Stimulated activated CD4-positive, alpha-beta T cell treated with anti-CD3 and anti-CD28 coated beads, Interleukin-15, amount 100 ng/mL, for 1 hour (primary cell): Measurements from ENCODE around the gene AKAIN1.

Source experiments
- DNase-seq, 2 donors: peaks; one replicate each; pipeline ENCODE4 v3.0.0-alpha.2; 2020; ENCODE audit warnings: low read depth in 1 of 2, low spot score in 1 of 2

Gene AKAIN1

GRCh38 chr18:5162111-5162510, 34.9 kb downstream of the AKAIN1 start:
- DNase-seq, result no peak

DNA sequence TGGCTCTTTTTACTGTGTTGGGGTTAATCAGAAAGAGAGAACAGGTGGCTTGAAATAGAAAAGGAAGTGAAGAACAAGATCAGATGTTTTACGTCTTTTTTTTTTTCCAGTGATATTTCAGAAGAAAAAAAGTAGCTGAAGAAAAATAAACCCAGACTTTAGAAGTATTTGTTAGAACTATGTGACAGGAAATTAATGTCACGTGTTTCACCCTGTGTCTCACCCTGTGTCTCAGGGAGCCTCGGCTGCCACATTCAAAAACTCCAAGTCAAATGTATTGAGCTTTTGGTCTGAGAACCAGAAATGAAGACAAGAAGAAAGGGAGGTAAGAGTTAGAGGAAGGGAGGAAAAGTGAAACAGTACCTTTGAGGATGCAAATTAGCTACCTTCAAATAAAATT, 38.0 kb downstream of the AKAIN1 start:
- no peak for DNase-seq

- DNase-seq, result no peak
These were observed 38.5 kb downstream of the AKAIN1 start for GRCh38 chr18:5158587-5158986.

GRCh38 chr18:5158172-5158571, 38.9 kb downstream of the AKAIN1 start:
- DNase-seq, result no peak

GRCh38 chr18:5155907-5156287, 41.2 kb downstream of the AKAIN1 start:
- no peak for DNase-seq

DNA sequence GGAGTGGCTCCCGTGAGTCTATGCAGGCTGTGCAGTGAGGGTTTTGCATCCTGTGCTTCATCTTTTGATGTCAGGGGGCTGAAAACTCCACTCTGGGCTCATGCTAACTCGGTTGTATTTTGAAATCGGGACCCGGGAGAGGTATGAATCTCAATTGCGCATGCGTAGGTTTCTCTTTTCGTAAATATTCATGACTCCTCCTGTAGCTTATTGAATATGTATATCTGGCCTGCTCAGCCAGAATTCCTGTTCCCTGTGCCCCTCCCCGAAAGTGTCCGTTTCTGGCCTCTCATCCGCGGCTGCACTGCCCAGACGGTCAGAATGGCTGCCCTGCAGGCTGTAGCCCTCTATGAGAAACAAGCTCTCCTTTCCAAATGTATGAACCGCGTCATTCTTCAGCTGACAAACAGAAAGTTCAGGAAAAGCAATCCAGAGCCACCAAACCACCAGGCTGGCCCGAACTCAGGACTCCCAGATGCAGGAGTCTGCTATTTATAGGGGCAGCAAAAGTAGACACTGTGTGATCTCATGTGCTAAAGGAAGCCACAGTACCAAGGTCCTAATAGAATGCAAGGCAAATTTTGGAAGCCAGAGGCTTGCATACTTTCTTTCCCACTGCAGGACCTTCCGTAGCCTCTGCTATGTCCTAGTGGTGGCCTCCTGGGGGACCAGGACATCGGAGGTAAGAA, 41.7 kb downstream of the AKAIN1 start:
- no peak for DNase-seq

DNA sequence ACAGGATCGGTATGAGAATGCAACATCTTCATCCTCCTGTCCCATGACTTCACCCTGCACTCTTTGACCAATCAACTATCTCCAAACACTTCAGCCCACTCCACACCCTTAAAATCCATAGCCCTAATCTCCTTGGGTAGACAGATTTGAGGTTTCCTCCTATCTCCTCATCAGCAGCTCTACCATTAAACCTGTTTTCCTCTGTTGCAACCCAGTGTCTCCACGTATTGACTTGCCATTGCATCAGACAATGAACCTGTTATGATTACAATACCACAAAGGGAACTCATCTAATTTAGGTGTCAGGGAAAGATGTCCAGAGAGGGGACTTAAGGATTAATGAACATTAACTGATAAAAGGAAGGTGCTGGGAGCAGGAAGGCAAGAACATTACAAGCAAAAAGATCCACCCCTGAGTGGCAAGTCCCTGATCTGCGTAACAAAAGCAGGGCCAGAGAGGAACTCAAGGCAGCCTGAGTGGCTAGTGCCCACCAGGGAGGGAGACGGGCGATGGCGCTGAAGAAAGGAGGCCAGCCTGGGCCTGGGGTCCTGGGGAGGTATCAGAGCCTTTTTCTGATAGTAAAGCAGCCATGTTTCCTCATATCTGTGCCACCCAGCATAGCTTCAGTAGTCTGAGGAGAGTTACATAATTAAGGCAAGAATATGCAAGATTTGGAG, 44.6 kb downstream of the AKAIN1 start:
- no peak for DNase-seq

GRCh38 chr18:5150894-5151293, 46.2 kb downstream of the AKAIN1 start:
- no peak for DNase-seq

DNA sequence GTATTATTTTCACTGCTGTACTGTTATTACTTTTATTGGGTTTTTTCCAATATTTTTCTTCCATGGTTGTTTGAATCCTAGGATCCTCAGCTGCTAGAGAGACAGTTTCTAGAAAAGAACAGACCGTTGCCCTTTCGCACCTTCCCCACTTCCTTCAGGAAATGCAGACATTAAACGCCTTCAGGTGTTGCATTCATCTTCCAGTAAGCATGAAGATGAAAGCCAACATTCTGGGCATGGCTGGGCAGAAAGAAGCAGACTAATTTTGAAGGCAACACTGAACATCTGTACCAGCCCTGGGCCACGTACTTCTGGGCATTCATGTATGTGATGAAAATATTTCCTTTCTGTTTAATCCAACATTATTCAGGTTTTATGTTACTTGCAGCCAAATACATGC, 51.0 kb downstream of the AKAIN1 start:
- no peak for DNase-seq

GRCh38 chr18:5145168-5145825, 51.8 kb downstream of the AKAIN1 start:
- no peak for DNase-seq

DNA sequence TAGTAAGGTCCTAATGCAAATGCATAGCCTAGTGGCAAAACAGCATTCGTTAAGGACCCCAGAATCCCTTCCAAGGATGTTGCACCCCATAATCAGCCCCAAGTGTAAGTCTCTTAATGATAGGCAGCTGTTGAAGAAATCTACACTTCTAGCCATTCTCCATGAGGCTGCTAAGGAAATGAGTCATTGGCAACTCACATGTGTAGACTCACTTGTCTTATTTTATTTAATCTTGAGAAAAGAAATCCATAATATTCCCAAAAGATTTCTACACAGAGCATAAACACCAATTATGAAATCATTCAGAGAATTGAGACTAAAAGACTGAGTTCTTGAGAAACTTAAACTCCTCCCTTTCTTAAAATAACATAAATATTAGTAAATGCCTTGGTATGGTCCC, 52.4 kb downstream of the AKAIN1 start:
- no peak for DNase-seq

DNA sequence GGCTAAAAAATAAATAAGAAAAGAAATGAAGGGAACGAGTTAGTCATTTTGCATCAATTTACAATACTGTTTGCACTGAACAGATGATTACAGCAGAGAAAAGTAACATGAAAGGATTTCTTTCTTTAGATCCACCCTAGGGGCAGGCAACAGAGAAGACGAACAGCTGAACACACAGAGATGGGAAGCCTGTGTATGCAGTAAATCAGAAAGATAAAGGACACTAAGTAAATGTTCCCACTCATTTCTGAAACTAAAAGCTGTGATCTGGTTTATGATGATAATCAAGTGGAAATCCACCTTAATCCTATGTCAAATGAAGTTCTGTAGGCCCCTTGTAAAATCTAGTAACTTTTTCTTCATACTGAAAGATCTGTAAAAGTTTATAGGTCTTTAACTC, 54.2 kb downstream of the AKAIN1 start:
- DNase-seq, result no peak

DNA sequence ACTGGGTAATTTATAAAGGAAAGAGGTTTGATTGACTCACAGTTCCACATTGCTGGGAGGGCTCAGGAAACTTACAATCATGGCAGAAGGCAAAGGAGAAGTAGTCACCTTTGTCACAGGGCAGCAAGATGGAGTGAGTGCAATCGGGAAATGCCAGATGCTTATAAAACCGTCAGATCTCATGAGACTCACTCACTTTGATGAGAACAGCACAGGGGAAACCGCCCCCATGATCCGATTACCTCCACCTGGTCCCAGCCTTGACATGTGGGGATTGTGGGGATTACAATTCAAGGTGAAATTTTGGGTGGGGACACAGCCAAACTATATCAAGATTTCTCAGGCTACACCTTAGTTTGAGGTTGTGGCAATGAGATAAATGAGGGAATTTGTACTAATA, 54.9 kb downstream of the AKAIN1 start:
- no peak for DNase-seq

DNA sequence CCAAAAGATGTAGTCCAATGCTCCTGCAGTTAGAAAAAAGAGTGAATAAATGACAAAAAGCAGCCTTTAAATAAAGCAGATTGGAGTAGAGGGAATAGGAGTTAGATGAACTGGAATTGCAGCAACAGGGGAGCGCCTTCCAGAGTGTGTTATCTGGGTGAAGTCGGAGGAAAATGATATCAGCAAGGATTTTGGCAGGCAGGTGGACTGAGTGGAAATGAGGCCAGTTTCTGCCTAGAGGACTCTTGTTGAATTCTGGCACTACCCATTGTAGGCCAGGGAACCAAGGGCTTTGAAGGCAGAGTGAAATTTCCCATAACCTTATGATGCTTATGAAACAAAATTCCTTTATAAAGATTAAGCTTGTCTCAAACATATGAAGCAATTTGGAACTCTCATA, 59.8 kb downstream of the AKAIN1 start:
- DNase-seq, result no peak

- DNase-seq, result no peak
These were observed 64.1 kb downstream of the AKAIN1 start for GRCh38 chr18:5132987-5133386.

DNA sequence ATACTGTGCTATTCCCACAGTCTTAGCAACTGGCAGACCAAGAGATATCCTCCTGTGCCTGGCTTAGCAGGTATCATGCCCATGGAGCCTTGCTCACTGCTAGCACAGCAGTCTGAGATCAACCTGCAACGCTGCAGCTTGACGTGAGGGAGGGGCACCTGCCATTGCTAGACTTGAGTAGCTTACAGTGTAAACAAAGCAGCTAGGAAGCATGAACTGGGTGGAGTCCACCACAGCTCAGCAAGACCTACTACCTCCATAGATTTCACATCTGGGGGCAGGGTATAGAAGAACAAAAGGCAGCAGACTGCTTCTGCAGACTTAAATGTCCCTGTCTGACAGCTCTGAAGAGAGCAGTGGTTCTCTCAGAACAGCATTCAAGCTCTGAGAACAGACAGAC, 74.8 kb downstream of the AKAIN1 start:
- DNase-seq, result no peak

- no peak for DNase-seq
These were observed 86.8 kb downstream of the AKAIN1 start for GRCh38 chr18:5110266-5110665.

- DNase-seq, result no peak
These were observed 89.1 kb downstream of the AKAIN1 start for GRCh38 chr18:5107988-5108387.

DNA sequence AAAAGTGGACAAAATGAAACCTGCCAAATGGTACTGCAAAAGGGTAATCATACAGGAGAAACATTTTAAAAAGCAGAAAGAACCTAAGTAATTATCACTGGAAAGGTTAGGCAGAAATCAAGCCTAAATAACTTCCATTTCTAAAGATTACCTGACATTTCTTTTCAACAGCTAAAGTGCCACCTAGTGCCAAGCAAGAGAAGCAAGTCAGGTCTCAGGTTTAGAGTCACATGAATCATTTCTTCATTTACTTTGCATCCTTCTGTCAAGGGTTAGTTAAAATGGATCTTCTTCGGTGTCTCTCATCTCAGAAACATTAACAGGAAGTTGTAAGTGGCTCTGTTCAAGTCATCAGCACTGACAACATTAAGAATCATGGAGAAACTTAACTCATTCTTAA, 90.3 kb downstream of the AKAIN1 start:
- no peak for DNase-seq

GRCh38 chr18:5104246-5104645, 92.8 kb downstream of the AKAIN1 start:
- no peak for DNase-seq

DNA sequence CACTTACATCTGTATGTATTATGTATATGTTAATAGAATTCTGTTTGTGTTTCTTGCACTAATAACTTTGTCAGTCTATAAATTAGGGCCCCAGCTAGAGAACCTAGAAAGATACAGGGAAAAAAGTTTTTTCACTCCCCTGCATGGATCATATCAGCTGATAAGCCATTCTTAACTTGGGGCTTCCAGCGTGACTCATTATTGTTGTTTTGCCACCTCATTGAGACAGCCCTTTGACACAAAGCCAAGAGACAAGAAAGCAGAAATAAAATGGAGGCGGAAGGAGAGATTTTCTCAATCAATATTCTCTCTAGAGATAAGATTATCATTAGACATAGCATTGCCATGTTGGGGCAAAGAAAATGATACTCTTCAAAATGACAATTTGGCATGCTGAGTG, 93.4 kb downstream of the AKAIN1 start:
- DNase-seq, result no peak

- DNase-seq, result no peak
These were observed 93.8 kb downstream of the AKAIN1 start for GRCh38 chr18:5103286-5103685.
